Measurements from ENCODE around the gene SDHAF3.
"Not testable (repeated sequence)": the region's sequence is repeated elsewhere in the genome, so short reads cannot be mapped to it uniquely, and the experiment has no call there.

The SDHAF3 gene

GRCh38 chr7:97117372-97118188 is at the start of gene SDHAF3:
Gene SDHAF3, plus strand, starts transcription at chr7:97117698. Its CDS starts 26 bp downstream, at chr7:97117724.
- DNase-seq: peak; percentile 99

- not testable (repeated sequence) for DNase-seq
Observed at GRCh38 chr7:97072025-97072424, 45.5 kb upstream of the SDHAF3 start.

- no peak for DNase-seq
Observed at GRCh38 chr7:97075928-97076327, 41.6 kb upstream of the SDHAF3 start.

- DNase-seq: no peak
Observed at GRCh38 chr7:97078023-97078969, 39.2 kb upstream of the SDHAF3 start.

- no peak for DNase-seq
Observed at GRCh38 chr7:97079300-97079699, 38.2 kb upstream of the SDHAF3 start.

- DNase-seq: no peak
Observed at GRCh38 chr7:97081521-97082300, 35.8 kb upstream of the SDHAF3 start.

- no peak for DNase-seq
Observed at GRCh38 chr7:97088364-97088763, 29.1 kb upstream of the SDHAF3 start.

GRCh38 chr7:97089771-97090170 is 27.7 kb upstream of the SDHAF3 start:
- no peak for DNase-seq

- DNase-seq: peak; percentile 5
Observed at GRCh38 chr7:97090761-97091353, 26.6 kb upstream of the SDHAF3 start.

- DNase-seq: no peak
Observed at GRCh38 chr7:97094284-97094930, 23.1 kb upstream of the SDHAF3 start.

- no peak for DNase-seq
Observed at GRCh38 chr7:97096037-97096436, 21.5 kb upstream of the SDHAF3 start.

- DNase-seq: no peak
Observed at GRCh38 chr7:97096661-97097060, 20.8 kb upstream of the SDHAF3 start.

- DNase-seq: peak; percentile 76
Observed at GRCh38 chr7:97104719-97105238, 12.7 kb upstream of the SDHAF3 start.

GRCh38 chr7:97107192-97107800 is 10.2 kb upstream of the SDHAF3 start:
- DNase-seq: no peak

- no peak for DNase-seq
Observed at GRCh38 chr7:97116308-97116707, 1.2 kb upstream of the SDHAF3 start.

GRCh38 chr7:97117035-97117371 is 495 bp upstream of the SDHAF3 start:
- no peak for DNase-seq

- no peak for DNase-seq
Observed at GRCh38 chr7:97118306-97118917, 914 bp downstream of the SDHAF3 start.

GRCh38 chr7:97119747-97120146 is 2.2 kb downstream of the SDHAF3 start:
- no peak for DNase-seq

GRCh38 chr7:97120713-97121457 is 3.4 kb downstream of the SDHAF3 start:
- no peak for DNase-seq

GRCh38 chr7:97123115-97123514 is 5.6 kb downstream of the SDHAF3 start:
- not testable (repeated sequence) for DNase-seq
